Activated naive CD4-positive, alpha-beta T cell treated with anti-CD3 and anti-CD28 coated beads, Interleukin-2, amount 50 U/mL, for 24 hours (primary cell): ENCODE data around the gene UGT1A3.

Experiments used
- H3K27ac Mint-ChIP-seq: one replicate; pipeline ENCODE4 v1.8.0; 2021; ENCODE audit warnings: mild to moderate bottlenecking, mixed read lengths
- H3K27me3 Mint-ChIP-seq: one replicate; pipeline ENCODE4 v1.8.0; 2021; ENCODE audit warnings: mixed read lengths
- H3K36me3 Mint-ChIP-seq: one replicate; pipeline ENCODE4 v1.8.0; 2021; ENCODE audit warnings: mixed read lengths
- H3K4me1 Mint-ChIP-seq: one replicate; pipeline ENCODE4 v1.8.0; 2021; ENCODE audit warnings: mixed read lengths
- H3K4me3 Mint-ChIP-seq: one replicate; pipeline ENCODE4 v1.8.0; 2021; ENCODE audit warnings: mild to moderate bottlenecking, mixed read lengths
- H3K9me3 Mint-ChIP-seq: one replicate; pipeline ENCODE4 v1.8.0; 2021; ENCODE audit warnings: mixed read lengths

Gene UGT1A3

DNA sequence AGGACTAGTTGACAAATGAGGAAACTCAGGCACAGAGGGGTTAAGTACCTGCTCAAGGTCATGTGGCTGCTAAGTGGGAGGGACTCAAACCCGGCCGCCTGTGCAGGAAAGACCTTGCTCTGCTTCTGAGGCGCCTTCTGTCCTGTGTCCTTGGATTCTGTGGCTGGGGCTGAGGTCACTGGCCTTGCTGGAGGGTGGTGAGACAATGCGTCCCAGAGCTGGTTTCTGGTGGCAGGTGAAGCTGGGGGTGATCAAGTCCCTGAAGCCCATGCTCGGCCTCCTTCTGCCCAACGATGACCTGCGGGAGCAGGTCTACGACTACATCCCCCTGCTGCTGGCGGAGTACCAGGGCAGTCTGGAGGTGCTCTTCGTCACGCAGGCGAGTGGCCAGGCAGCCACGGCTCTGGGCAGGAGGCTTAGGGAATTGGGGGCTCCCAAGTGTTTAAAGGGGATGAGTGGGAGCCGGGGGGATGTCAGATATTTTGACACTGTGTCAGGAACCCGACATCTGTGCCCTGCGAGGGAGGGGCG is 65.4 kb downstream of the UGT1A3 start:
- H3K36me3 Mint-ChIP-seq, result no peaks in the 10 kb centered on the region
- H3K27me3 Mint-ChIP-seq, result no peaks in the 10 kb centered on the region
- no peaks in the 10 kb centered on the region for H3K9me3 Mint-ChIP-seq
- H3K27ac Mint-ChIP-seq, result no peak overlapping the region
- H3K4me3 Mint-ChIP-seq, result no peak overlapping the region
- no peaks in the 10 kb centered on the region for H3K4me1 Mint-ChIP-seq

DNA sequence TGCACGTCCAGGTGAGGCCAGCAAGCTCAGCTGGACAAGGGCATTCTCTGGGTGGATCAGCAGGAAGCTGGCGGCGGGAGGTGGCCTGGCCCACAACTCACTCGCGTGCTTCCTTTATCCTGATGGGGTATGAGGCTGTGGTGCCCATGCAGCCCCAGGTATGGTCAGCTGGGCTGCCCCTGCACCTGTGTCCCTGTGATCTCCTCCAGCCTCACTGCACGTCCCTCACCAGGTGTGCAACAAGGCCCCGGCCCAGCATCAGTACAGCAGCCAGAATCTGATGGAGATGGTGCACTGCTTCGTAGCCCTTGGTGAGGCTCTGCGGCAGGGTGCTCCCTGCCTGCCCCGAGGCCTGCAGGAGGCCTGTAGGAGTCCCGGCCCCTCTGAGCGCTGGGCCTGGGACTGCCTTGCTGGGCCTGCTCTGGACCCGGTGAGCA is 66.9 kb downstream of the UGT1A3 start:
- Mint-ChIP-seq H3K4me1 (no peaks in the 10 kb centered on the region), H3K27ac (no peak overlapping the region), H3K4me3 (no peak overlapping the region), H3K27me3 (no peaks in the 10 kb centered on the region), H3K36me3 (no peaks in the 10 kb centered on the region), H3K9me3 (peaks cover 4% of the 10 kb centered on the region)

DNA sequence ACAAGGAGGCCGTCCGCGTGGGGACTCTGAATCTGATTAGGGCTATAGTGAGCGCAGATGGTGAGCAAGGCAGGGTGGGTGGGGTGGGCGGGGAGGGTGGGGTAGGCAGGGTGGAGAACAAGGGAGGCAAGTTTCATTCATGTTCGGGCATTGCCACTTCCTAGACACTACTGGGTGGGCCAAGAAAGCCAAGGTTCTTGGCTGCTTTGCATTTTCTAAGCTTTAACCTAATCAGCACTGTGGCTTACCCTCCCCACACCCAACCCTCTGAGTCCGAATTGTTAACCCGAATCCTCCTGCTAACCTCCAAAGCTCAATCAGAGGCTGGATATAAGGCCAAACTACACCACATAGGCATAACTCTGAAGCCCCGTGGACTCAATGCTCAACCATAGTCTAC is 67.4 kb downstream of the UGT1A3 start:
- H3K4me3 Mint-ChIP-seq, result no peak overlapping the region
- H3K27ac Mint-ChIP-seq, result no peak overlapping the region
- peaks cover 4% of the 10 kb centered on the region for H3K9me3 Mint-ChIP-seq
- no peaks in the 10 kb centered on the region for H3K36me3 Mint-ChIP-seq
- no peaks in the 10 kb centered on the region for H3K4me1 Mint-ChIP-seq
- H3K27me3 Mint-ChIP-seq, result no peaks in the 10 kb centered on the region

DNA sequence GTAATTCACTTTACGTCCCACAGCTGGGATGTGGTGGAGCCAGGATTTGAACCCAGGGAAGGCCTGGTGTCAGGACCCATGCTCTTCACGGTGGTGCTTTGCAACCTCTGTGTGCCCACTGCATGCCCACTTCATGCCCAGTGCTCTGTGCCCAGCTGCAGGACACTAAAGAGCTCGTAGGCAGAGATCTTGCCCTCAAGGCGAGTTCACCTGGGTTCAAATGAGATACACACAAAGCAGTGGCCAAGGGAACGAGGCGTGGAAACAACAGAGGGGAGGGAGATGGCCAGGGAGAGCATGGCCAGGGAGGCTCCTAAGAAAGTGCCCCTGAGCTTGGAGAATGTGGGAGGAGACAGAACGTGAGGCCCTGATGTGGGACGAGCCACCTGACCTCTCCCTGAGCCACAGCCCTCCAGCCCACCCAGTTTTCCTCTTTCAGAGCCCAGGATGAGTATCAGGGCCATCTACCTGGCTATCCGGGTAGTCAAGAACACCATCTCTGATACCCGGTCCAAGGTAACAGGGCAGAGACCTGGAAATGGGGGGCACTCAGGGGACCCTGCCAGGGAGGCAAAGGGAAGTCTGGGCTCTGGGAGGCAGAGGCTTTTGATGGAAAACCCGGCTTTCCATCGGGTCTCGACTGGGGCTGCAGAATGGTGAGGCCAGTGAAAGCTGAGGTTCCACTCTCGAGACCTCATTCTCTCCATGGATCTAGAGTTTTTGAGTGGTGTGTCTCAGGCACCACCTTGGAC is 69.7 kb downstream of the UGT1A3 start:
- no peak overlapping the region for H3K4me3 Mint-ChIP-seq

DNA sequence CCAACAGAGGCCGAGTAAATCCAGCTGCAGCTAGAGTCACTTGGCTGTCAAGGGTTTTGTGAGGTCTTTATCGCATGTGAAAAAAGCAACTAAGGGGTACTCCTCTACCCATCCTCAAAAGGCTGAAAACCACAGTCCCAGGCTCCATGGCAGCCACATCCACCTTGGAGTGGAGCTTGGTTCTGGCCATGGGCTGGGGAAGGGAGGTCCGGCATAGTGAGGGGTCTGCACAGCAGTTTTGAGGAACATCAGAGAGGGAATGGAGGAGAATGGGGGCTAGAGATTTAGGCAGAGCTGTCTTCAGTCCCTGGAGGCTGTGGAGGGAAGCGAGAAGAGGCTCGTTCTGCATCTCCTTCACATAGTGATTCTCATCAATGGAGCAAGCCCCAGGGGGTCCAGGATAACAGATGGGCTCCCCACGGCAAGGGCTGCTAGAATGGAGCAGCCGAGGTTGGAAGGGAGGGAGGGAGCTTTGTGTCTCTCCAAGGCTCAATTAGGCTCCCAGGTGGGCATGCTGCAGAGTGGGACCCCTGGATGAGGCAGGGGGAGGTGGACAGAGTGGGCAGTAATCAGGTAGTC is 70.3 kb downstream of the UGT1A3 start:
- Mint-ChIP-seq H3K4me1 (no peaks in the 10 kb centered on the region), H3K9me3 (peaks cover 4% of the 10 kb centered on the region), H3K4me3 (no peak overlapping the region), H3K36me3 (no peaks in the 10 kb centered on the region), H3K27me3 (peaks cover 5% of the 10 kb centered on the region), H3K27ac (no peak overlapping the region)

More for the DNA sequence above, 69.7 kb downstream of the UGT1A3 start:
- Mint-ChIP-seq H3K4me1 (no peaks in the 10 kb centered on the region), H3K9me3 (peaks cover 4% of the 10 kb centered on the region), H3K27ac (no peak overlapping the region), H3K36me3 (no peaks in the 10 kb centered on the region), H3K27me3 (peaks cover 5% of the 10 kb centered on the region)

DNA sequence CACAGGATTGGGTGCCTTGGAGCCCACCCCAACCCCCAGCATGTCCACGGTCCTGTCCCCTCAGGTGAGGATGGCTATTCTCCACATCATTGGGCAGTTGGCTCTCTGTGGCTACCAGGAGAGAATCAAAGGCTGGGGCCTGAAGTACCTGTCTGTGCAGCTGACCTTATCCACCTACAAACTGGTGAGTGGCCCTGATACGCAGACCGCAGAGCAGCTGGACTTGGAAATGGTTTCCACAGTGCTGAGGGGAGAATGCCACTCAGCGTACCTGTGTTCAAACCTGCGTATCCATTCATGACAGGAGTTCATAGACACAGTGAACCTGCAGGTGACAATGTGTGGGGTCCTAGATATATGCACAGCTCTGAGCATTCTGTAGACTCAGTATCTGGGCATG is 70.9 kb downstream of the UGT1A3 start:
- Mint-ChIP-seq H3K4me1 (no peaks in the 10 kb centered on the region), H3K4me3 (no peak overlapping the region), H3K27ac (no peak overlapping the region), H3K9me3 (peaks cover 4% of the 10 kb centered on the region), H3K36me3 (no peaks in the 10 kb centered on the region), H3K27me3 (peaks cover 5% of the 10 kb centered on the region)

DNA sequence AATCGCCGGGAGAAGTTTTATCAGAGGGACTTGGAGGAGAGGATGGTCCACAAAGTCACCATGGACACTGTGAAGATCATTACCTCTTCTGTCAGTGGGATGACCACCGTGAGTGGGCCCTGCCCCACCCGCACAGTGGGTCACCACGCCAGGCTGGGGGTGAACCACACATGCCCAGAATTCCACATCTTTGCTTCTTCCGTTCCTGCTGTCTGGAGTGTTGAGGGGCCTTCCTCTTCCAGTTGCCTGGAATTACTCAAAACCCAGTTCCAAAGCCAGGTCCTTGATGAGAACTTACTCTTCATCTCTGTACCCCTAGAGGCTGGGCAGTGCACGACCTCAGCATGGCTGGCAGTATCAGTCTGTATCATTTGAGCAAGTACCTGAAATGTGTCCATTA is 71.4 kb downstream of the UGT1A3 start:
- Mint-ChIP-seq H3K36me3 (no peaks in the 10 kb centered on the region), H3K9me3 (peaks cover 4% of the 10 kb centered on the region), H3K4me3 (no peak overlapping the region), H3K27ac (no peak overlapping the region), H3K4me1 (no peaks in the 10 kb centered on the region), H3K27me3 (peaks cover 5% of the 10 kb centered on the region)

DNA sequence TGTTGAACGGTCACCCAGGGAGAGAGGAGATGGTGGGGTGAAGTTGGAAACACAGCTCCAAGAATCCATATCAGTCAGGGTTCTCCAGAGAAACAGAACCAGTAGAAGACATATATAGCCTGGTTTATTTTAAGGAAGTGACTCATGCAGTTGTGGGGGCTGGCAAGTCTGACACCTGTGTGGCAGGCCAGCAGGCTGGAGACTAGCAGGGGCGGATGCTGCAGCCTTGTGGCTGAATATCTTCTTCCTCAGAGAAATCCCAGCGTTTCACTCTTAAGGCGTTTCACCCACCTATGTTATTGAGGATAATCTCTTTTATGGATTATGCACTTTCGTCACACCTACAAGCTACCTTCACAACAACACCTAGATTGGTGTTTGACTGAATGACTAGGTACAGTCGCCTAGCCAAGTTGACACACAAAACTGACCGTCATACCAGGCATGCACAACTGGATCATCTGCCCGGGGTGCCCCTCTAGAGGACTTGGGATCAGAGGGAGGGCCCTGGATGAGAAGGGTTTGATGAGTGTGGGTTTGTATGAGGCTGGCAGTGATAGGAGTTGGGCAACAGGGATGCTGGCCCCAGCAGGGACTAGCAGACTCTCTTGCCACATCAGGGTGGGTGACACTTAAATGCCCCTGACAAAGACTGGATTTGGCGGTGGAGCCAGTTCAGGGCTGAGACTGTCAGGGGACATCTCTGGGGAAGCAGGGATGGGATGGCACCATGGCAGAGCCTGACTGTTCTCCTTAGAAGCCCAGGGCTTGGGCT is 72.7 kb downstream of the UGT1A3 start:
- Mint-ChIP-seq H3K27me3 (peaks cover 5% of the 10 kb centered on the region), H3K4me1 (no peaks in the 10 kb centered on the region), H3K36me3 (no peaks in the 10 kb centered on the region), H3K9me3 (peaks cover 4% of the 10 kb centered on the region), H3K27ac (no peak overlapping the region), H3K4me3 (no peak overlapping the region)

DNA sequence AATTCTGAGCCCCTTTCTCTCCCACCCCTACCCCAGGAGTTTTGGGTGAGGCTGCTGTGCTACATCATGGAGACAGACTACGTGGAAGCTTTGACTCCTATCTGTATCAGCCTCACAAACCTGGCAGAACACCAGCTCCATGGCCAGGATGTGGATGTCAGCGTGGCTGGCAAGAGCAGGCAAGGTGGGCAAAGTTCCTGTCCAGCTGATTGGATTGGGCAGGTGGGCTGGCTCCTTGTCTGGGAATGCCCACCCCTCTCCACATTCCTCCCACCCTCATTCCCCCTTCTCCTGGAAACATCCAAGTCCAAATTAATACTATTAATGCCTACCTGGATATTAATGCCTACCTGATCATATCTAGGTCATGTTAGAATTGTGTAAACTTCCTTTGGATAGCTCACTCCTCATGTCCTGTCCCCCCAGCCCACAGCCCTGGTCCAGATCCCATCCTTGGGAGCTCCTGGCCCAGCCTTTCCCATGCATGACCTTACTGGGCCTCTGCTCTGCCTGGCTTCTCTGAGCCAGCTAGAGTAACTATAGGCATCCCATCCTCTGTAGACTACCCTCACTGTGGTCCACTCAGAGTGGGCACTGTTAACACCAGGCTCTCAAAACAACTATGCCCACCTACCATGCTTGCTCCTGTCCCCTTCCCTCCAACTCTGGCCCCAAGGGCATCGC is 73.4 kb downstream of the UGT1A3 start:
- Mint-ChIP-seq H3K4me1 (no peaks in the 10 kb centered on the region), H3K9me3 (peaks cover 4% of the 10 kb centered on the region), H3K27ac (no peak overlapping the region), H3K27me3 (peaks cover 5% of the 10 kb centered on the region), H3K4me3 (no peak overlapping the region), H3K36me3 (no peaks in the 10 kb centered on the region)

DNA sequence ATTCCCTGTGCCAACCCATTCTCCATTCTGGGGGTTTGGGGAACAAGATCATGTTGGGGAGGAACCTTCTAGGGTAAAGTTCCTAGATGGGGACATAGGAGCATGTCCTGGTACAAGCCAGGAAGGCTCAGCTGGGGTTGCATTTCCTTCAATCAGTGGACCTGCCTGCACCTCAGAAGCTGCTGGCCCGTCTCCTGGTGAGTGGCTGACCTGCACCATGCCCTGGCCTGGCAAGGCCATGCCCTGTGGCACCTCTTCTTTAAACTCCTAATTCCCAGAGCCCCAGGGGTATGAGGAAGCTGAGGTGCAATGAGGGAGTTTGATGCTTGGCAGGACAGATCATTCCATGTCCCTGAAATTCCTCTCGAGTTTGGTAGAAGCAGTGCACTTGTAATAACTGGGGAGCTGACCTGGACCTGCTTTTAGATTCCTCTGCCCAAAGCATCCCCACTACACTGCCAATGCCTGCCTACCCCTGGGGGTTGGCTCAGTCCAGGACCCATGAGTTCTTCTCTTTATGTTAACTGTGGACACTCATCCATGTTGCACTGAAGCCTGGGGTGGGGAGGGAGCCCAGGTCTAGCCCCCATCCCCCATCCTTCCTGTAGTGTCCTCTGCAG is 74.6 kb downstream of the UGT1A3 start:
- Mint-ChIP-seq H3K36me3 (no peaks in the 10 kb centered on the region), H3K4me1 (no peaks in the 10 kb centered on the region), H3K27me3 (peaks cover 5% of the 10 kb centered on the region), H3K27ac (no peak overlapping the region), H3K9me3 (peaks cover 4% of the 10 kb centered on the region), H3K4me3 (no peak overlapping the region)

DNA sequence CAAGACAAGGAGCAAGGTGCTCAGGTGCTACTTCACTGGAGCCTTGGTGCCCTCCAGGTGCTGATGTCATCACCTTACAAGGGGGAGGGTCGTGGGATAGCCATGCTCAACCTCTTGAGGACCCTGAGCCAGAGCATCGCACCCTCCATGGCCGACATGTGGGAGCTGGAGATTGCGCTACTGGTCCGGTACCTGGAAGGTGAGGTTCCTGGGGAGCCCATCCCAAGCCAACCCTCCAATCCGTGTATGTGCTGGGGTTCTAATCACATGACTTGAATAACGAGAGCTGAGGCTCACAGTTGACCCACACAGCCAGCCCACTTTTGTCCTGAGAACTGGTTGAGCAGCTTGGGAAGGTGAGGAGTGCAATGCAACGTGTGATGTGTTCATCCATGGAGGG is 75.2 kb downstream of the UGT1A3 start:
- Mint-ChIP-seq H3K4me1 (no peaks in the 10 kb centered on the region), H3K9me3 (peaks cover 4% of the 10 kb centered on the region)

DNA sequence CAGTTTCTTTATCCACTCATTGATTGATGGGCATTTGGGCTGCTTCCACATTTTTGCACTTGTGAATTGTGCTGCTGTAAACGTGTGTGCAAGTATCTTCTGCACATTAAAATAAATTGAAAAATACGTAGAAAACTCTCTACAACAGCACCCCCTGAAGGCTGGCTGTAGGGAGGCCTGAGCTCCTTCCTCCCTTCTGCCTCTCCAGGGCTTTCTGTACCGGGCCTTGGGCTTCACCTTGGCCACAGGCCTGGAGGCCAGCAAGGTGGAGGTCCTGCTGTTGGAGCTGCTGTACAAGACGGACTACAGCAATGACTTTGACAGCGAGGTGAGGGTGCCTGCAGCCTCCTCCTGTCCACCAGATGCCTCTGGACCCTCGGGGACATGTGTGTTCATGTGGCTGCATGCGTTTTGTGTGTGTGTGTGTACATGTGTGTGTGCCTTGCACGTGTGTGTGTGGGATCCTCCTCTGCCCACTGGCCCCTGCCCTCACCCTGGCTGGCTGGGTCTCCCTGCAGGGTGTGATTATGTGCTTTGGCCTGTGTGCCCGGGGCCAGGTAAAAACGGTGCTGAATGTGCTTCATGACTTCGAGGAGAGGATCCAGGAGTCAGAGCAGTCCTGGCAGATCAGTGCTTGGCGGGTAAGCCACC is 78.5 kb downstream of the UGT1A3 start:
- Mint-ChIP-seq H3K36me3 (no peaks in the 10 kb centered on the region), H3K27ac (no peak overlapping the region), H3K4me3 (no peak overlapping the region), H3K9me3 (no peaks in the 10 kb centered on the region), H3K27me3 (peaks cover 5% of the 10 kb centered on the region), H3K4me1 (no peaks in the 10 kb centered on the region)

More for the DNA sequence above, 75.2 kb downstream of the UGT1A3 start:
- peaks cover 5% of the 10 kb centered on the region for H3K27me3 Mint-ChIP-seq
- no peaks in the 10 kb centered on the region for H3K36me3 Mint-ChIP-seq
- H3K27ac Mint-ChIP-seq, result no peak overlapping the region
- H3K4me3 Mint-ChIP-seq, result no peak overlapping the region

DNA sequence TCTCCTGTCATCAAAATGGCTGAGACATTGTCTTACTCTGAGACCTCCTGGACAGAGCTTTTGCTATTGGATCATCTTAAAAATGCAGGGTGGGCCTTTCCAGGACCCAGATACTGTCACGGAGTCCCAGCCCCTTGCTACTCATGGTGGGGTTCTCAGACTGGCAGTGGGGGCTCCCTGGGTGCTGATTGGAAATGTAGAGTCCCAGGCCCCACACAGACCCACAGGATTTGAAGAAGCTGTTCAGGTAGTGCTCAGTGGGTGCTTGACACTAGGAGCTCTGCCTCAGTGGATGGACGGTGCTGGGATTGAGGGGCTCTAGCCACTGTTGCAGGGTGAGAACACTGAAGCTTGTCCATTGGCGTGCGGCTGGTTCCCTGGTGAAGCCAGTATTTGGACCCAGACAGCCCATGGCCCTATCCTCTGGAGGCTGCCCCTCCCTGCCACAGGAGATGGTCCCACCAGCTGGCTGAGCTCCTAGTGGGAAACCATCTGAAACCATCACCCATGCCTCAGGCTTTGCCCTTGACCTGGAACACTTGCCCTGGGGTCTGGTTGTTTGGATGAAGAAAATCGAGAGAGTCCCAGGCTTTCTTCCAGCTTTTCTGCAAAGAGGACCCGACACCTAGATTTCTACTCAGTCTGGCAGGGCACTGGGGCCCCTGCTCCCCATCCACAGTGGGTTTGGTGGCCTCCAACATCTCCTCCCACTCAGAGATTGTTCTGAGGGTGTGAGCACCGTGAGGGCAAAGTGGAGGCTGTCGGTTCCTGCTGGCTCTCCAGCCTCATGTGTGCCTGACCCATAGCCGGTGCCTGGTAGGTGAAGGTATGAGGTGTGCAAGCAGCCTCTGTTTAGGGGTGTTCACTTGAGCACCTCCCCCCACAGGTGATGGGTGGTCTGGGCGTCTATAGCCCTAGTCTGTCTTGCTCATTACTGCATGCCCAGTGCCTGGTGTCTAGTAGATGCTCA is 79.4 kb downstream of the UGT1A3 start:
- peaks cover 1% of the 10 kb centered on the region for H3K27me3 Mint-ChIP-seq
- no peak overlapping the region for H3K27ac Mint-ChIP-seq
- no peaks in the 10 kb centered on the region for H3K9me3 Mint-ChIP-seq
- H3K36me3 Mint-ChIP-seq, result no peaks in the 10 kb centered on the region
- H3K4me3 Mint-ChIP-seq, result no peak overlapping the region
- H3K4me1 Mint-ChIP-seq, result no peaks in the 10 kb centered on the region

DNA sequence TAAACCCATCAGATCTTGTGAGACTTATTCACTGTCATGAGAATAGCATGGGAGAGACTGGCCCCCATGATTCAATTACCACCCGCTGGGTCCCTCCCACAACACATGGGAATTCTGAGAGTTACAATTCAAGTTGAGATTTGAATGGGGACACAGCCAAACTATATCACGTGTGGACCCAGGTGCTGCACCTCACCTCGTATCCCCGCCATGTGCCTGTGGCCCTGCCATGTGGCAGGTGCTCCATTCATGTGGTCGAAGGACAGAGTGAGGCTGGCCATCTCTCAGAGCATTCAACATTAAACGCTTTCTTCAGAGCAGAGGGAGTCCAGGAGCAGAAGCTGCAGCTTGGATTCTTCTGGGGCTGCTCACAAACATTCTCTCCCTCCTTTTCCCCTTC is 81.5 kb downstream of the UGT1A3 start:
- Mint-ChIP-seq H3K27ac (no peak overlapping the region), H3K9me3 (no peaks in the 10 kb centered on the region), H3K4me3 (no peak overlapping the region), H3K4me1 (no peaks in the 10 kb centered on the region), H3K27me3 (peaks cover 1% of the 10 kb centered on the region), H3K36me3 (no peaks in the 10 kb centered on the region)
